CD4-positive, alpha-beta T cell treated with Interleukin-6 at 100 ng/mL for 8 hours (primary cell): ENCODE measurements around the gene ZDHHC22.

Experiments
- DNase-seq: peaks from one replicate; pipeline ENCODE4 v3.0.0-alpha.2; 2020; ENCODE audit warnings: mixed read lengths, low spot score

The ZDHHC22 gene

DNA sequence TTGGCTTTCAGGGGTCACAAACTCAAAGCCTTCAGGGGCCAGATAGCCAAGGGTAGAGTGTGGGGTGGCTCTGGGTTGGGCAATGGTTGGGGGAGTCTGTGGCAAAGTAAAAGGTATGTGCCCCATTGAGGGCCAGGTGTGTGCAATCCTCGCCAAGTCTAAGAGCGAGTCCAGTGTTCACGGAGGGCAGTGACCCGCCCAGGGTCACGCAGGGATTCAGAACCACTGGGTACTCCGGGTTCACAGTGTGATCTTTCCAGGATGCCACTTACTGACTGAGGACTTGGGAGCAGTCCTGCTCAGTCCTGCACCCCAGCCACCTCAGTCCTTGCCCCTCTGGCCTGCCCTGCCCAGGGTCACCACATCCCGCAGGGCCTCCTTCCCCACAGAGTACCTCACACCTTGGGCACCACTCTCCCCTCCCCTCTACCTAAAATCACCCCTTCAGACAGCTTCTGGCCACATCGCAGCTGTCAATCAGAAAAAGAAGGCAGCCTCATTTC is 15.7 kb downstream of the ZDHHC22 start:
- no peak for DNase-seq

- DNase-seq = no peak
Measured at GRCh38 chr14:77125281-77125801, 16.2 kb downstream of the ZDHHC22 start.

DNA sequence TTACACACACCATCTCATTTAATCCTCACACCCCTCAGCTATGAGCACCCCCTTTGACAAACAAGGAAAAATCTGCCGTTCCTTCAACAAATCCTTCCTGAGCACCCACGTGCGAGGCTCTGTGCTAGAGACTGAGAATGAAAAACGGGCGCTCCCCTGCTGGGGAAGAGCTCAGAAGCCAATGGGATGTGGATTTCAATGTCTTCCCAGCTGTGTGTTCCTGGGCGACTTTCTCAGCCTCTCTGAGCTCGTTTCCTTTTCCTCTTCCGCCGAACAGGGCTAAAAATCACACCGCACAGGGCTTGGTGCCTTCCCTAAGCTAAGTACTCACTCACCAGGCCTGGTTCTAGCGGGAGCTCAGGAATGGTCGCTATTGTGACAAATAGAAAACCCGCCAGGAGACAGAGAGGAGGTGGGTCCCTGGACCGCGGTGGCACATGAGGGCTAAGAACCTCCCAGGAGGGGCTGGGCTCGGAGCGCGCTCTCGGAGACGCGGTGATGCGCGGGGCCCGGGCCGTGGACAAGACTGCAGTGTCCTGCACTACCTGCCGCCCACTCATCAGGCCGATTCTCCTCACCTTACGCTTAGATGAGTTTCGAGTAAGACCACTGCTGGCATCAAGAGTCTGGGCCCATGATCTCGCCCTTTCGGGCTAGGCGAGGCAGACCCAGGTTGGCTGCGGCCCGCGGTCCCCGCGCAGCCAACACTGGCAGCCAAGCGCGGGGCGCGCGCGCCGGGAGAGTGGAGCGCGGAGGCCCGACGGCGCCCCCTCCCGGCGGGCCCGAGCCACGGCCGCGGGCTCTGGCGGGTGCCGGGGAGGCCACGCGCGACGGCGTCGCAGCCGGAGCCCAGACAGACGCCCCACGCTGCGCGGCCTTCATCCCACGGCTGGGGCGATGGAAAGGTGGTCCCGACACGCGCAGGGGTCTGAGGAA is 17.0 kb downstream of the ZDHHC22 start:
- DNase-seq = peak; percentile 67

DNA sequence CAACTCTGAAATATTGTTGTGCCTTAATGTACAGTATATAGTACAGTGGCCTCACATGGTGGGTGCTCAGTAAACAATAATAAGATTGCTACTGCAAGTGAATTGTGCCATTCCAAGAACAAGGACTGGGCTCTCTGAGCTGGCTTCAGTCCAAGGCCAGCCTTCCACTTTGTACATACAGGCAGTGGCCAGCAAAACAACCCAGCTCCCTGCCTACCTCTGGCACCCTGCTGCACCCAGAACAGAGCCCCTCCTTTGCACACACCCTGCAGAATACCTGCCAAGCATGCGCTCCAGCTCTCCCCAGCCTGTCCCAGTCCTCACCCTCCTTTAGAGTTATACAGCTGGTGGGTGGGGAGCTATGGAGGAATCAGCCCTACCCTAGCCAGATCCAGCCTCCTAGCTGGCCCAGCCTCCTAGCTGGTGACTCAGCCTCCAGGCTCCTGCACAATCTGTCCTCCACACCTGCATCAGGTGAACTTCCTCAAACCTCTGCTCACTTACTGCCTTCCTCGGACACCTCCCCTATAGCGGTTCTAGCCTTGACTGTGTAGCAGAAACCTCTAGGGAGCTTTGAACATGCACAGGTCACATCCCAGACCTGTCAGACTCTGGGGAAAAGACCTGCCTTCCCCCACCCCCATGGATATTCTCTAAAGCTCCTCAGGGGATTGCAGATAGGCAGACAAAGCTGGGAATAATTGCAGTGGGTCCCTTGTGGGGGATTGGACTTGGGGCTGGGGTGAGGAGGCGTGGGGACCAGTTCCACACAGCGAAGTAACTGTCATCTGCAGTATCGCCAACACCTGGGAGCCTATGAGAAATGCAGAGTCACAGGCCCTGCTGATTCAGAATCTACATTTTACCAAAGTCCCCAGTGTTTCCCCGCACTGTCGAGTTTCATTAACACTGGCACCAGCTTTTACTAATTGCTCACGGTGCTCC is 17.9 kb downstream of the ZDHHC22 start:
- no peak for DNase-seq

GRCh38 chr14:77122526-77123125 is 19.0 kb downstream of the ZDHHC22 start:
- no peak for DNase-seq

DNA sequence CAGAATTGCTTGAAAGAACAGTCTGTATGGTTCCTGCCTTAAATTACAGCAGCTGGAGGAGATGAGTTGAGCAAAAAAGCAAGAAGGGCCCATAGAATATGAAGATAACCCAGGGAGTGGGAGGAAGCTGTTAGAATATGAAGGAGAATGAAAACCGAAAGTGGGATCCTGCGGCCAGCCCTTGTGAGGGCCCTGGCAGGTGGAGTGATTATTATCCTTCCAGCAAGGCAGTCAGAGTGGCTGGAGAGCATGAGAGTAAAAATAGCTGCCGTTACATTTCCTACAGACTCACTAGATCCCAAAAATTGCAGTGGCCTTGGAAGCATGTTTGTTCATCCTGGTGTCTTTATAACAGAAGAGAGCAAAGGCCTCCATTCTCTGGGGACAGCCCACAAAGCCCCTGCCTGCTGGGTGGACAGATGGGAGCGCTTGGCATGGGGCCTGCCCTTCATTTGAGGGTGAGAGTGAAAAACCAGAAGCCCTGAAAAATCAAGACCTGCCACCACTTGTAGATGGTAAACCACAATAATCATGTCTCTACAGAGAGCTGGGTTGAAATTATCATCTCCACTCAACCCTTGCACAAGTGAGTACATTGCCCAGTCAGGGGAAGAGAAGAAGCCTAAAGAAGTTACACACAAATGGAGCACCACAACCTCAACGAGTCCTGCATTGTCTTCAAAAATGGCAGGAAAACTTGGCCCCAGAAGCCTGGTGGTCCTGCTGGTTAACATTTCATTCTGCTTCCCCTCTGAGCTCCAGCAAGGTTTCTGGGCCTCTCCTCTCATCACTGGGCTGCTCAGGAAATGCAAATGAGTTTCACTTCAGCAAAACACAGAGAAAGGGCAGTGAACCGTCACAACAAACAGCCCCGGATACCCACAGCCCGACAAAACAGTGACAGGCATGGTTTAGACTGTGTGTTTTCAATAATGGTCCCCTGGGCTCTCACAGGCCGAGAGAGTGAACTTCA is 20.5 kb downstream of the ZDHHC22 start:
- peak; percentile 73 for DNase-seq

- DNase-seq = peak; percentile 50
Measured at GRCh38 chr14:77119851-77120250, 21.7 kb downstream of the ZDHHC22 start.

DNA sequence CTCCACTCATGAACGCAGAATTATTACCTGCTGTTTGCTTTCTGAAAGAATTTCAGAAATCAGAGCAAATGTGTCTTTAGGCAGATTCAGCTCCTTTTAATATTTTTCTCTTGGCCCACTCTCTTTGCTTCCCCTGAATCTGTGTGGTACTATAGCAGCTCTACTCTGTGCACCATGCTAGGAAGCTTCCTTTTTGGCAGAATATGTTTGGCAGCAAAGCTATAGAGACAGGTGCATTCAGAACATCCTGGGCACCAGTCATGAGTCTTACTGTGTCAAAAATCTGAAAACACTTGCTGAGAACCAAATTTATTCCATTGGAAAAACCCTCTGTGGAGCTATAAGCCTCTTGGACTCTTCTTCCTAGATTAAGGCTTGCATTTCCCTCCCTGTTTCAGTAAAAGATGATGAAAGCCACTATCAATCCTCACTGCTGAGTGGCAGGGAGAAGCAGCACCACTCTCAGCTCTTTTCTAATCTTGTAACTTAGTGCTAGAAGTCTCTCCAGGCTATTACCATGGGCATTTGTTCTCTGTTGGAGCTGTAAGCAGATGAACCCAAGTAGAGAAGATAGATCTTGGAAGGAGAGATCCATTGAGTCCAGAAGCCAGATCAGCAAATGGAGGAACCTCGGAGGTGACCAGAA is 25.3 kb downstream of the ZDHHC22 start:
- DNase-seq = no peak

GRCh38 chr14:77114609-77115008 is 27.0 kb downstream of the ZDHHC22 start:
- DNase-seq = no peak

- no peak for DNase-seq
Measured at GRCh38 chr14:77113644-77114043, 27.9 kb downstream of the ZDHHC22 start.

GRCh38 chr14:77111021-77111420 is 30.6 kb downstream of the ZDHHC22 start:
- DNase-seq = no peak

- DNase-seq = no peak
Measured at GRCh38 chr14:77110286-77110685, 31.3 kb downstream of the ZDHHC22 start.

GRCh38 chr14:77109656-77110055 is 31.9 kb downstream of the ZDHHC22 start:
- DNase-seq = no peak

DNA sequence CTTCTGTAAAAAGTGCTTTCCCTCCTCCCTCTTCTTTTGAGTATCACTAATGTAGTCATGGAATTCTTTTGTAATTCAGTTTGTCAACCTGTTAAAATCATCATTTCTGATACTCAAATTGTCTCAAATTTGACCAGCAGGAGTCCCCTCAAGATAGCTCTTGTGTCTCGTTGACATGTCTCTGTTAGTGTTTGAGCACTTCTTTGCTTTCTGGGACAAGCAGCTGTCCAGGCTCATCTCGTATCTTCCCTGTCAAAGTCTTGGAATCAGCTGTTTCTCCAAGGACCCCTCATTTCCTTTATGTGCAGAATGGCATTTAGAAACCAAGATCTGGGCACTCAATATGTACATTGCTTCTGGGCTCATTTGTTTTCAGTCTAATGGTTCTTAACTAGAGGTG is 32.8 kb downstream of the ZDHHC22 start:
- DNase-seq = no peak

GRCh38 chr14:77107228-77107627 is 34.4 kb downstream of the ZDHHC22 start:
- no peak for DNase-seq

DNA sequence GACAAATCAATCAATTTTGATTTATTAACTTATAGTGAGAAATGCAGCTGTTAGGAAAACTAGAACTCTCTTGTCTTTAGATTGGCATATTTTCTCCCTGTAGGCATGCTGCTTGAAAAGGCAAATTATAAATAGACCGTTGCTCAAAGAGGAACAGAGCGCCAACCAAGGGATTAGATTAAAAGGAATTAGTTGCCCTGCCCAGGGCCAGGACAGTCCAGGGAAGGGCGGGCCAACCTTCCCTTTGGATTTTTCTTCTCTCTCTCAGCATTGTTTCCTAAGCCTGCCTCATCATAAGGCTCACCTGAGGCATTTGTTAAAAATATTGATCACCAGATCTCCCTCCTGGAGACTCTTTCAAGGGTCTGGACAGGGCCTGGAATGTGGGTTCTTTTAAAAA is 34.9 kb downstream of the ZDHHC22 start:
- no peak for DNase-seq

GRCh38 chr14:77105145-77105939 is 36.2 kb downstream of the ZDHHC22 start:
- DNase-seq = no peak

- DNase-seq = no peak
Measured at GRCh38 chr14:77104393-77104792, 37.2 kb downstream of the ZDHHC22 start.

DNA sequence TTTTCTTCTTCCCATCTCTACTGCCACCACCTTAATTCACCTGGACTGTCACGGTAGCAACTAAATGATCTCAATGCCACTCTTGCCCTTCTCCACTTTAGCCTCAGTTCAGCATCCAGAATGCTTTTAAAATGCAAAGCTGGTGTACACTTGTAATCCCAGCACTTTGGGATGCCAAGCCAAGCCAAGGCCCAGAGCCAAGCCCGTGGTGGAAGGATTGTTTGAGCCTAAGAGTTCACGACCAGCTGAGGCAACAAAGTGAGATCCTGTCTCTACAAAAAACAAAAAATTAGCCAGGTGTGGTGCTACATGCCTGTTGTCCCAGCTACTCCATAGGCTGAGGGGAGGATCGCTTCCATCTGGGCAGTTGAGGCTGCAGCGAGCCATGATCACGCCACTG is 37.6 kb downstream of the ZDHHC22 start:
- DNase-seq = no peak
